NT2/D1 (cell line): ENCODE results near the gene RTP3.

Experiments used
- DNase-seq: peaks from one replicate; pipeline ENCODE4 v3.0.0-alpha.2; 2011; ENCODE audit warnings: low read depth, low spot score
- H3K27me3 ChIP-seq: 2 replicates; pipeline ENCODE4 v1.6.0; 2011; ENCODE audit warnings: mild to moderate bottlenecking; ENCODE audit not compliant: insufficient read length, insufficient read depth
- H3K36me3 ChIP-seq: 2 replicates; pipeline ENCODE4 v1.6.1; 2011; ENCODE audit warnings: mild to moderate bottlenecking, low read length, mixed read lengths; ENCODE audit not compliant: insufficient read depth, insufficient read length
- H3K4me1 ChIP-seq: 2 replicates; pipeline ENCODE4 v1.5.1; 2011; ENCODE audit not compliant: insufficient read depth, insufficient read length
- H3K4me3 ChIP-seq: 2 replicates; pipeline ENCODE4 v1.5.1; 2011; ENCODE audit warnings: low read depth; ENCODE audit not compliant: insufficient read length
- H3K9ac ChIP-seq: 2 replicates; pipeline ENCODE4 v1.6.0; 2011; ENCODE audit warnings: low read depth; ENCODE audit not compliant: insufficient read length
- H3K9me3 ChIP-seq: 2 replicates; pipeline ENCODE4 v1.5.1; 2011; ENCODE audit warnings: mild to moderate bottlenecking, low read length; ENCODE audit not compliant: insufficient read depth
- SUZ12 ChIP-seq: IDR thresholded peaks from 2 replicates; pipeline ENCODE4 v1.6.1; 2011; ENCODE audit not compliant: insufficient read length, insufficient read depth; ENCODE audit errors: extremely low read depth
- YY1 ChIP-seq: IDR thresholded peaks from 2 replicates; pipeline ENCODE4 v1.6.1; 2011; ENCODE audit not compliant: insufficient read length, insufficient read depth
- ZNF274 ChIP-seq: IDR thresholded peaks from 2 replicates; pipeline ENCODE4 v1.6.1; 2011; ENCODE audit warnings: mild to moderate bottlenecking, low read depth, low read length

RTP3 gene

GRCh38 chr3:46549989-46550388 is 52.2 kb downstream of the RTP3 start:
- DNase-seq = no peak
- Histone ChIP-seq H3K4me3 (no peak overlapping the region), H3K36me3 (no peaks in the 10 kb centered on the region), H3K27me3 (no peaks in the 10 kb centered on the region), H3K9me3 (peaks cover 8% of the 10 kb centered on the region; the same call in 1 of the 2 replicates), H3K4me1 (peaks cover 6% of the 10 kb centered on the region), H3K9ac (no peak overlapping the region)
- no peak for TF ChIP-seq YY1
- TF ChIP-seq ZNF274 = no peak
- TF ChIP-seq SUZ12 = no peak
